GM12878 (cell line): ENCODE measurements around the gene ATP10A. TPM values are rescaled to one million over a fixed set of nuclear protein-coding genes. Genes with fewer than 3 reads are reported as not detected.
"Not testable (repeated sequence)": the region's sequence is repeated elsewhere in the genome, so short reads cannot be mapped to it uniquely, and the experiment has no call there.

Experiments used
- ATAC-seq: fragments of 200-7000 bp; cut with Tn5 transposase; 3 replicates; pipeline ENCODE4 v1.9.1; 2020; ENCODE audit warnings: mild to moderate bottlenecking, moderate library complexity
- BruUV-seq: library from RNA; stranded (reverse); fragments of 400-500 nt; replicated peaks from 2 replicates; lab custom pipeline; 2021; lab: Mats Ljungman, UMichigan
- CTCF ChIA-PET: fragments of 300-600 bp; sonication (Branson Sonifier 250); formaldehyde crosslinking; extraction: SDS; loops from one replicate; lab custom pipeline; 2021; ENCODE audit warnings: inconsistent platforms; lab: Yijun Ruan, JAX
- POLR2A ChIA-PET: fragments of 350-600 bp; formaldehyde crosslinking; extraction: SDS; loops from one replicate; lab custom pipeline; 2021; ENCODE audit warnings: inconsistent platforms; lab: Charles Lee
- RAD21 ChIA-PET: fragments of 300-600 bp; sonication (Branson Sonifier 250); formaldehyde crosslinking; loops from one replicate; lab custom pipeline; 2023; ENCODE audit warnings: antibody characterized with exemption; ENCODE audit not compliant: unreplicated experiment; lab: Charles Lee
- SMC1A ChIA-PET: fragments of 300-600 bp; sonication (Branson Sonifier 250); formaldehyde crosslinking; loops from one replicate; lab custom pipeline; 2023; ENCODE audit not compliant: unreplicated experiment, uncharacterized antibody; lab: Charles Lee
- DNase-seq: peaks from one replicate; pipeline ENCODE4 v3.0.0-alpha.2; 2011; ENCODE audit warnings: low read depth, low spot score
- FAIRE-seq: peaks from 3 replicates; lab custom pipeline; 2011; peaks lifted over from hg19 to GRCh38; lab: Jason Lieb, UNC
- H2AFZ ChIP-seq: 2 replicates; pipeline ENCODE4 v1.6.0; 2011; ENCODE audit warnings: low read depth, low read length, control low read depth; ENCODE audit not compliant: control insufficient read depth
- H3K27ac ChIP-seq: 2 replicates; pipeline ENCODE4 v1.5.1; 2011; ENCODE audit warnings: control low read depth; ENCODE audit not compliant: control insufficient read depth, insufficient read depth
- H3K27me3 ChIP-seq, 2 experiments: replicated peaks in 1 of 2; 2 replicates each; pipeline versions ENCODE4 v1.6.0 to v1.6.1; 2011; ENCODE audit warnings: low read length in 1 of 2; ENCODE audit not compliant: control insufficient read depth in 2 of 2, insufficient read depth in 2 of 2
- H3K36me3 ChIP-seq, 2 experiments: 2 replicates each; pipeline ENCODE4 v1.5.1; 2011; ENCODE audit warnings: low read length in 1 of 2; ENCODE audit not compliant: control insufficient read depth in 2 of 2, insufficient read depth in 2 of 2
- H3K4me1 ChIP-seq: 2 replicates; pipeline ENCODE4 v1.6.1; 2011; ENCODE audit warnings: mild to moderate bottlenecking, low read length, moderate library complexity, mixed read lengths; ENCODE audit not compliant: control insufficient read depth, insufficient read depth
- H3K4me2 ChIP-seq: 2 replicates; pipeline ENCODE4 v1.6.0; 2011; ENCODE audit warnings: control low read depth; ENCODE audit not compliant: control insufficient read depth, insufficient read depth
- H3K4me3 ChIP-seq: fragments of 200-600 bp; sonication (generic); 2 replicates; pipeline ENCODE4 v1.5.1; 2016
- H3K79me2 ChIP-seq: 2 replicates; pipeline ENCODE4 v1.6.0; 2011; ENCODE audit warnings: low read length; ENCODE audit not compliant: control insufficient read depth, insufficient read depth
- H3K9ac ChIP-seq: 2 replicates; pipeline ENCODE4 v1.8.0; 2011; ENCODE audit warnings: low read length, control low read depth, mixed read lengths; ENCODE audit not compliant: control insufficient read depth, insufficient read depth
- H3K9me3 ChIP-seq: replicated peaks from 3 replicates; pipeline ENCODE4 v1.5.1; 2011; ENCODE audit warnings: mild to moderate bottlenecking, low read length; ENCODE audit not compliant: control insufficient read depth, insufficient read depth
- H4K20me1 ChIP-seq: 2 replicates; pipeline ENCODE4 v1.6.0; 2011; ENCODE audit not compliant: control insufficient read depth, insufficient read depth
- SMAD1 ChIP-seq: fragments of 450-650 bp; IDR thresholded peaks from 2 replicates; pipeline ENCODE4 v1.6.1; 2018; ENCODE audit warnings: mild to moderate bottlenecking, low read depth; ENCODE audit not compliant: partially characterized antibody
- SMC3 ChIP-seq: IDR thresholded peaks from 2 replicates; pipeline ENCODE4 v1.6.1; 2011; ENCODE audit warnings: low read length, improper control_type of control experiment, borderline replicate concordance
- YY1 ChIP-seq: IDR thresholded peaks from 2 replicates; pipeline ENCODE4 v1.6.1; 2011; ENCODE audit warnings: low read depth, mild to moderate bottlenecking, low read length
- WGBS: methylation state at CpG from one replicate; pipeline ENCODE4 v1.1.6; 2016; ENCODE audit warnings: low lambda C conversion rate; ENCODE audit not compliant: insufficient replicate concordance, insufficient coverage; ENCODE audit errors: missing lambda C conversion rate; 5-methylcytosine and 5-hydroxymethylcytosine counted together
- in situ Hi-C: fragments of 300-500 bp; cut with MboI; formaldehyde crosslinking; loops from 9 replicates; pipeline ENCODE4 v1.14.3; 2018; ENCODE audit warnings: mixed read lengths
- intact Hi-C: fragments of 100-400 bp; cut with micrococcal nuclease; formaldehyde crosslinking; loops from one replicate; pipeline ENCODE4 v1.14.2; 2022; ENCODE audit not compliant: unreplicated experiment
- polyA plus RNA-seq, 11 experiments: library from polyadenylated mRNA; depleted of rRNA in 4 of 11; unstranded in 6 of 11; stranded (reverse) in 5 of 11; fragments of >200 nt; fragmentation: Nextera tagmentation in 4 of 11; fragmentation: Illumina TruSeq in 1 of 11; extraction: Ambion mirVana in 4 of 11; extraction: Trizol in 1 of 11; gene quantifications; 1 replicate in 1 of 11; 2 replicates in 10 of 11; pipeline versions ENCODE4 v1.2.1 to v1.2.3, GENCODE V29; 2011 to 2016; ENCODE audit warnings: inconsistent platforms in 2 of 11, missing spikeins in 2 of 11, low read depth in 1 of 11
- total RNA-seq, 4 experiments: library from RNA; depleted of rRNA in 3 of 4; stranded (reverse); fragments of >200 nt in 3 of 4; fragmentation: Illumina TruSeq in 1 of 4; extraction: Trizol in 1 of 4; gene quantifications; 2 replicates each; pipeline versions ENCODE4 v1.2.1 to v1.2.3, GENCODE V29; 2013 to 2021

The ATP10A gene
- total and polyA plus RNA-seq, 10 of the 15 experiments (the other 5 are each of a cell fraction or from before 2014, with no cell fraction given): 0.04 to 1.5 (median 0.31) TPM; not detected in 2

- FAIRE-seq: no peak
- ChIA-PET SMC1A (no interaction called here), CTCF (interaction anchor here (0.6 kb wide), 1 partner anchor 253 kb away, joined by 4 read pairs; no protein-coding TSS in a partner anchor)
- no peak overlapping the region for H3K4me2 ChIP-seq
- DNase-seq: no peak
- no peaks in the 10 kb centered on the region for H3K4me1 ChIP-seq
- no peaks in the 10 kb centered on the region for H3K79me2 ChIP-seq
- no peak overlapping the region for H3K4me3 ChIP-seq
- no peaks in the 10 kb centered on the region; the same call in 2 of the 3 replicates for H3K9me3 ChIP-seq
- ATAC-seq: peak; percentile 82
- no peak overlapping the region for H3K27ac ChIP-seq
- H3K27me3 ChIP-seq: no peaks in the 10 kb centered on the region
- H3K36me3 ChIP-seq: no peaks in the 10 kb centered on the region
- intact Hi-C loops: loop anchor here (2.0 kb wide), 2 partner anchors 13 to 21 kb away; no protein-coding TSS in a partner anchor
- in situ Hi-C loops: loop anchor here (25.0 kb wide), 1 partner anchor 325 kb away; no protein-coding TSS in a partner anchor
- 21% methylated on average over 13 of the region's 13 CpGs for WGBS
- TF ChIP-seq YY1: no peak
- TF ChIP-seq SMC3: no peak
- TF ChIP-seq, all 136 proteins: peak for 0
- no peak overlapping the region for H3K9ac ChIP-seq
- POLR2A ChIA-PET: no interaction called here
- BruUV-seq: no TSS peak
- no peak overlapping the region for H2AFZ ChIP-seq
- H4K20me1 ChIP-seq: no peaks in the 10 kb centered on the region
- RAD21 ChIA-PET: no interaction called here
Measured at GRCh38 chr15:25761971-25762662, 101.0 kb downstream of the ATP10A start.

DNA sequence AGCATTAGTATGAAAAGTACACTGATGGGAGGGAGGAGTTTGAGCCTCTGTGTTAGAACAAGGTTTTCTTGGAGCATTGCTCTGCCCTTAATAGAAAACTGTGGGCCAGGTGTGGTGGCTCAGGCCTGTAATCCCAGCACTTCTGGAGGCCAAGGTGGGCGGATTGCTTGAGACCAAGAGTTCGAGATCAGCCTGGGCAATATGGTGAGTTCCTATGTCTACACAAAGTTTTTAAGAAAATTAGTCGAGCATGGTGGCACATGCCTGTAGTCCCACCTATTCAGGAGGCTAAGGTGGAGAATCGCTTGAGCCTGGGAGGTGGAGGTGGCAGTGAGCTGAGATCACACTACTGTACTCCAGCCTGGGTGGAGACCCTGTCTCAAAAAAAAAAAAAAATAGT is 103.7 kb downstream of the ATP10A start:
- no peak overlapping the region for H3K4me3 ChIP-seq
- no peak for ATAC-seq
- no peak for FAIRE-seq
- in situ Hi-C loops (loop anchor here (25.0 kb wide), 1 partner anchor 328 kb away; no protein-coding TSS in a partner anchor), intact Hi-C loops (no loop called here)
- no peak overlapping the region for H2AFZ ChIP-seq
- CTCF ChIA-PET: no interaction called here
- DNase-seq: no peak
- RAD21 ChIA-PET: no interaction called here
- no peaks in the 10 kb centered on the region for H3K79me2 ChIP-seq
- no peak for TF ChIP-seq SMAD1
- SMC1A ChIA-PET: no interaction called here
- no peak overlapping the region for H3K27ac ChIP-seq
- POLR2A ChIA-PET: no interaction called here
- WGBS: 40% methylated on average over 4 of the region's 4 CpGs
- H3K9me3 ChIP-seq: no peaks in the 10 kb centered on the region; the same call in 2 of the 3 replicates
- no peaks in the 10 kb centered on the region for H4K20me1 ChIP-seq
- no peaks in the 10 kb centered on the region for H3K27me3 ChIP-seq
- no peak overlapping the region for H3K9ac ChIP-seq
- H3K36me3 ChIP-seq: no peaks in the 10 kb centered on the region
- H3K4me2 ChIP-seq: no peak overlapping the region
- no peaks in the 10 kb centered on the region for H3K4me1 ChIP-seq
- no TSS peak for BruUV-seq

- BruUV-seq, H3K27ac ChIP-seq, H3K27me3 ChIP-seq, RAD21 ChIA-PET, FAIRE-seq, H3K79me2 ChIP-seq, H2AFZ ChIP-seq, ATAC-seq, SMC1A ChIA-PET, H3K9me3 ChIP-seq, CTCF ChIA-PET, DNase-seq, H3K9ac ChIP-seq, POLR2A ChIA-PET, intact Hi-C loops, H3K4me2 ChIP-seq, H3K4me3 ChIP-seq, H3K36me3 ChIP-seq, H4K20me1 ChIP-seq, H3K4me1 ChIP-seq: not testable (repeated sequence)
- in situ Hi-C loops: loop anchor here (25.0 kb wide), 1 partner anchor 329 kb away; no protein-coding TSS in a partner anchor
- 63% methylated on average over 11 of the region's 11 CpGs for WGBS
Measured at GRCh38 chr15:25758612-25759011, 104.5 kb downstream of the ATP10A start.
